Measurements from ENCODE around the gene BRSK2.

The BRSK2 gene

GRCh38 chr11:1499899-1500298, 110.2 kb downstream of the BRSK2 start:
- no peak for ATAC-seq
- no peak for TF ChIP-seq PPARA (CRISPR knock-in tag; IDR thresholded peaks at IDR 0.05; ENCODE audit: borderline replicate concordance)
- TF ChIP-seq, protein P1, sequence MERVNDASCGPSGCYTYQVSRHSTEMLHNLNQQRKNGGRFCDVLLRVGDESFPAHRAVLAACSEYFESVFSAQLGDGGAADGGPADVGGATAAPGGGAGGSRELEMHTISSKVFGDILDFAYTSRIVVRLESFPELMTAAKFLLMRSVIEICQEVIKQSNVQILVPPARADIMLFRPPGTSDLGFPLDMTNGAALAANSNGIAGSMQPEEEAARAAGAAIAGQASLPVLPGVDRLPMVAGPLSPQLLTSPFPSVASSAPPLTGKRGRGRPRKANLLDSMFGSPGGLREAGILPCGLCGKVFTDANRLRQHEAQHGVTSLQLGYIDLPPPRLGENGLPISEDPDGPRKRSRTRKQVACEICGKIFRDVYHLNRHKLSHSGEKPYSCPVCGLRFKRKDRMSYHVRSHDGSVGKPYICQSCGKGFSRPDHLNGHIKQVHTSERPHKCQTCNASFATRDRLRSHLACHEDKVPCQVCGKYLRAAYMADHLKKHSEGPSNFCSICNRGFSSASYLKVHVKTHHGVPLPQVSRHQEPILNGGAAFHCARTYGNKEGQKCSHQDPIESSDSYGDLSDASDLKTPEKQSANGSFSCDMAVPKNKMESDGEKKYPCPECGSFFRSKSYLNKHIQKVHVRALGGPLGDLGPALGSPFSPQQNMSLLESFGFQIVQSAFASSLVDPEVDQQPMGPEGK (CRISPR knock-in tag; IDR thresholded peaks at IDR 0.05; ENCODE audit: borderline replicate concordance) = no peak
- no peak for TF ChIP-seq GLIS3 (CRISPR knock-in tag; IDR thresholded peaks at IDR 0.05)
- TF ChIP-seq TOX (CRISPR knock-in tag; IDR thresholded peaks at IDR 0.05; ENCODE audit: borderline replicate concordance) = no peak
- no peak for TF ChIP-seq TCF4 (CRISPR knock-in tag; IDR thresholded peaks at IDR 0.05; ENCODE audit: borderline replicate concordance)
- no peak for TF ChIP-seq ZNF70 (CRISPR knock-in tag; IDR thresholded peaks at IDR 0.05)
- no peak for TF ChIP-seq ISL1 (CRISPR knock-in tag; IDR thresholded peaks at IDR 0.05)
- no peak for TF ChIP-seq ARNTL (CRISPR knock-in tag; IDR thresholded peaks at IDR 0.05; ENCODE audit: borderline replicate concordance, low read depth)
- TF ChIP-seq ZNF8 (CRISPR knock-in tag; IDR thresholded peaks at IDR 0.05) = no peak
- TF ChIP-seq CSDC2 (CRISPR knock-in tag; IDR thresholded peaks at IDR 0.05) = no peak
- TF ChIP-seq ZFP30 (CRISPR knock-in tag; IDR thresholded peaks at IDR 0.05) = no peak
- TF ChIP-seq SNAI2 (CRISPR knock-in tag; IDR thresholded peaks at IDR 0.05) = no peak
- no peak for TF ChIP-seq TSHZ2 (CRISPR knock-in tag; IDR thresholded peaks at IDR 0.05)
- TF ChIP-seq BACH2 (CRISPR knock-in tag; IDR thresholded peaks at IDR 0.05; ENCODE audit: borderline replicate concordance) = no peak
- TF ChIP-seq, protein P2, sequence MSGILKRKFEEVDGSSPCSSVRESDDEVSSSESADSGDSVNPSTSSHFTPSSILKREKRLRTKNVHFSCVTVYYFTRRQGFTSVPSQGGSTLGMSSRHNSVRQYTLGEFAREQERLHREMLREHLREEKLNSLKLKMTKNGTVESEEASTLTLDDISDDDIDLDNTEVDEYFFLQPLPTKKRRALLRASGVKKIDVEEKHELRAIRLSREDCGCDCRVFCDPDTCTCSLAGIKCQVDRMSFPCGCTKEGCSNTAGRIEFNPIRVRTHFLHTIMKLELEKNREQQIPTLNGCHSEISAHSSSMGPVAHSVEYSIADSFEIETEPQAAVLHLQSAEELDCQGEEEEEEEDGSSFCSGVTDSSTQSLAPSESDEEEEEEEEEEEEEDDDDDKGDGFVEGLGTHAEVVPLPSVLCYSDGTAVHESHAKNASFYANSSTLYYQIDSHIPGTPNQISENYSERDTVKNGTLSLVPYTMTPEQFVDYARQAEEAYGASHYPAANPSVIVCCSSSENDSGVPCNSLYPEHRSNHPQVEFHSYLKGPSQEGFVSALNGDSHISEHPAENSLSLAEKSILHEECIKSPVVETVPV (CRISPR knock-in tag; IDR thresholded peaks at IDR 0.05) = no peak
- TF ChIP-seq, protein P3, sequence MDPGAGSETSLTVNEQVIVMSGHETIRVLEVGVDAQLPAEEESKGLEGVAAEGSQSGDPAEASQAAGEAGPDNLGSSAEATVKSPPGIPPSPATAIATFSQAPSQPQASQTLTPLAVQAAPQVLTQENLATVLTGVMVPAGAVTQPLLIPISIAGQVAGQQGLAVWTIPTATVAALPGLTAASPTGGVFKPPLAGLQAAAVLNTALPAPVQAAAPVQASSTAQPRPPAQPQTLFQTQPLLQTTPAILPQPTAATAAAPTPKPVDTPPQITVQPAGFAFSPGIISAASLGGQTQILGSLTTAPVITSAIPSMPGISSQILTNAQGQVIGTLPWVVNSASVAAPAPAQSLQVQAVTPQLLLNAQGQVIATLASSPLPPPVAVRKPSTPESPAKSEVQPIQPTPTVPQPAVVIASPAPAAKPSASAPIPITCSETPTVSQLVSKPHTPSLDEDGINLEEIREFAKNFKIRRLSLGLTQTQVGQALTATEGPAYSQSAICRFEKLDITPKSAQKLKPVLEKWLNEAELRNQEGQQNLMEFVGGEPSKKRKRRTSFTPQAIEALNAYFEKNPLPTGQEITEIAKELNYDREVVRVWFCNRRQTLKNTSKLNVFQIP (CRISPR knock-in tag; IDR thresholded peaks at IDR 0.05; ENCODE audit: borderline replicate concordance, low read depth) = no peak
- TF ChIP-seq, protein P4, sequence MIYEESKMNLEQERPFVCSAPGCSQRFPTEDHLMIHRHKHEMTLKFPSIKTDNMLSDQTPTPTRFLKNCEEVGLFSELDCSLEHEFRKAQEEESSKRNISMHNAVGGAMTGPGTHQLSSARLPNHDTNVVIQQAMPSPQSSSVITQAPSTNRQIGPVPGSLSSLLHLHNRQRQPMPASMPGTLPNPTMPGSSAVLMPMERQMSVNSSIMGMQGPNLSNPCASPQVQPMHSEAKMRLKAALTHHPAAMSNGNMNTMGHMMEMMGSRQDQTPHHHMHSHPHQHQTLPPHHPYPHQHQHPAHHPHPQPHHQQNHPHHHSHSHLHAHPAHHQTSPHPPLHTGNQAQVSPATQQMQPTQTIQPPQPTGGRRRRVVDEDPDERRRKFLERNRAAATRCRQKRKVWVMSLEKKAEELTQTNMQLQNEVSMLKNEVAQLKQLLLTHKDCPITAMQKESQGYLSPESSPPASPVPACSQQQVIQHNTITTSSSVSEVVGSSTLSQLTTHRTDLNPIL (CRISPR knock-in tag; IDR thresholded peaks at IDR 0.05; ENCODE audit: low read depth) = no peak
- TF ChIP-seq RARB (CRISPR knock-in tag; IDR thresholded peaks at IDR 0.05) = no peak

DNA sequence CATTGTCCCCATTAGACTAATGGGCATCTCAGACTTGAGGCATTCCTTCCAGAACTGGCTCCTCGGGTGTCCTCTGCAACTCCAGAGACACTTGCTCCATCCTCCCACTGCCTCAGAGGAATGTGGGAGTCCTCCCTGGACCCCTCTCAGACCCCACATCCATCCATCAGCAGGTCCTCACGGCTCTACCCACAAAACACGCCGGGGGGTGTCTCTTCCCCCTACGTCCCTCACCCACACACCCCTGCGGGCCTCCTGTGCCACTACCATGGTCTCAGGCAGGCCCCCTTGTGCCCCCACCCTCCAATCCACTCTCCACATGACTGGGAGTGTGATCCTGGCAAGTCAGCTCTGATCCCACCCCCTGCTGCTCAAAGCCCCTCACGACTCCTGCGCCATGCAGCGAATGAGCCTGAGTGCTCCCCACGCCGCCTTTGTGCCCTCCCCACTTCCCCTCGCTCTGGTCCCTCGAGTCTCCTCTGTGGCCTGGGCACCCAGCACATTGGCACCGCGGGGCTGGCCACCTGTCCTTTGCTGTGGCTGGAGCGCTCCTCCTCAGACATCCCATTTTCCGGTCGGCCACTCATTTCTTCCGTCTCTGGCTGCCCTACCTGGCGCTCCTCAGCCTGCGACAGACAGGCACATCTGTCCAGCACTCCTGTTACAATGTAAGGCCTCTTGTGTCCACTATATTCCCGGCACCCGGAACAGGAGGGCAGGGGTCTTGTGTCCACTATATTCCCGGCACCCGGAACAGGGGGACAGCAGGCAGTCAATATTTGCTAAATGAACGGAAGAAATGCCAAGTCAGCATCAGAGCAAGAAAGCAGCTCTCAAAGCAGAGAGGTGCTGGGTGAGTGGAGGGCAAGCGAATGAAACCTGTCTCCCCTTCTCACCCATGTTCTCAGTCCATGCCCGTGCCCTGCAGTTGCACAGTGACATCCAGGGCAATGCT, 111.0 kb downstream of the BRSK2 start:
- TF ChIP-seq ZC3H10 (CRISPR knock-in tag; IDR thresholded peaks at IDR 0.05) = no peak
- TF ChIP-seq, protein P1 (CRISPR knock-in tag; IDR thresholded peaks at IDR 0.05; ENCODE audit: borderline replicate concordance) = no peak
- no peak for ATAC-seq

Measured in SK-N-SH treated with all-trans-retinoic acid at 6 μM for 48 hours (cell line).